PC-3 (cell line): ENCODE measurements around the gene AMIGO3.

ENCODE experiments used
- EZH2 ChIP-seq: fragments of 300-600 bp; sonication (generic); IDR thresholded peaks from one replicate; pipeline ENCODE4 v1.6.1; 2017; ENCODE audit warnings: antibody characterized with exemption, mild to moderate bottlenecking, low read length; ENCODE audit not compliant: unreplicated experiment
- EZH2phosphoT487 ChIP-seq: fragments of 300-600 bp; sonication (generic); IDR thresholded peaks from 2 replicates; pipeline ENCODE4 v1.6.1; 2018; ENCODE audit warnings: mild to moderate bottlenecking, antibody characterized with exemption, low read length, borderline replicate concordance
- TF ChIP-seq, protein P1 (sequence below): fragments of 300-600 bp; sonication (generic); conservative IDR thresholded peaks from 2 replicates; pipeline ENCODE4 v1.5.1; 2017; ENCODE audit warnings: antibody characterized with exemption, low read depth, mild to moderate bottlenecking, low read length

- TF ChIP-seq, protein P1, sequence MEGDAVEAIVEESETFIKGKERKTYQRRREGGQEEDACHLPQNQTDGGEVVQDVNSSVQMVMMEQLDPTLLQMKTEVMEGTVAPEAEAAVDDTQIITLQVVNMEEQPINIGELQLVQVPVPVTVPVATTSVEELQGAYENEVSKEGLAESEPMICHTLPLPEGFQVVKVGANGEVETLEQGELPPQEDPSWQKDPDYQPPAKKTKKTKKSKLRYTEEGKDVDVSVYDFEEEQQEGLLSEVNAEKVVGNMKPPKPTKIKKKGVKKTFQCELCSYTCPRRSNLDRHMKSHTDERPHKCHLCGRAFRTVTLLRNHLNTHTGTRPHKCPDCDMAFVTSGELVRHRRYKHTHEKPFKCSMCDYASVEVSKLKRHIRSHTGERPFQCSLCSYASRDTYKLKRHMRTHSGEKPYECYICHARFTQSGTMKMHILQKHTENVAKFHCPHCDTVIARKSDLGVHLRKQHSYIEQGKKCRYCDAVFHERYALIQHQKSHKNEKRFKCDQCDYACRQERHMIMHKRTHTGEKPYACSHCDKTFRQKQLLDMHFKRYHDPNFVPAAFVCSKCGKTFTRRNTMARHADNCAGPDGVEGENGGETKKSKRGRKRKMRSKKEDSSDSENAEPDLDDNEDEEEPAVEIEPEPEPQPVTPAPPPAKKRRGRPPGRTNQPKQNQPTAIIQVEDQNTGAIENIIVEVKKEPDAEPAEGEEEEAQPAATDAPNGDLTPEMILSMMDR: no peak
- no peak for TF ChIP-seq EZH2
- TF ChIP-seq EZH2phosphoT487: no peak
These were observed 38.8 kb downstream of the AMIGO3 start for GRCh38 chr3:49680493-49681231.
